ENCODE measurements around the gene ORAI3. TPM values are rescaled to one million over a fixed set of nuclear protein-coding genes. Genes with fewer than 3 reads are reported as not detected.

Gene ORAI3
- polyA plus RNA-seq, 2 of the 4 experiments (the other 2 are of a cell fraction), result 10.5 to 14.1 TPM

GRCh38 chr16:30957456-30958174, 8.7 kb downstream of the ORAI3 start, which contains the start of gene SETD1A:
TSS of gene SETD1A (plus strand) at chr16:30957754. CDS start at chr16:30958732, 978 bp downstream.
- 5% methylated on average over 12 of the region's 85 CpGs for WGBS (ENCODE audit: missing lambda C conversion rate)
- FAIRE-seq (no peak), ATAC-seq (peak; percentile 79 to 85), DNase-seq (ENCODE audit: low read depth in 1 of 2, low spot score in 1 of 2) (peak; percentile 91 to 98)
- peak within 1 kb of the TSS; percentile 92 for H3K4me2 ChIP-seq
- no peak for TF ChIP-seq SREBF2 (IDR thresholded peaks at IDR 0.05)
- TF ChIP-seq POLR2A (IDR thresholded peaks at IDR 0.05; ENCODE audit: low read length), result peak; percentile 38
- peak; percentile 80; the same call in 1 of the 2 replicates for TF ChIP-seq MAZ (IDR thresholded peaks at IDR 0.05; ENCODE audit: borderline replicate concordance, low read depth, low read length)
- no peak for TF ChIP-seq NR3C1 (IDR thresholded peaks at IDR 0.05)
- peak; percentile 48; the same call in 1 of the 2 replicates for TF ChIP-seq MYC (IDR thresholded peaks at IDR 0.05; ENCODE audit: borderline replicate concordance, low read length)
- TF ChIP-seq BCL3 (IDR thresholded peaks at IDR 0.05), result peak; percentile 50; the same call in 1 of the 3 replicates
- no peak for TF ChIP-seq GATA3 (IDR thresholded peaks at IDR 0.05; ENCODE audit: borderline replicate concordance)
- TF ChIP-seq KDM5A (IDR thresholded peaks at IDR 0.05), result peak; percentile 54
- TF ChIP-seq JUN (IDR thresholded peaks at IDR 0.05), result peak; percentile 49 to 63; a peak in 3 of 5 replicates
- TF ChIP-seq, protein P1, sequence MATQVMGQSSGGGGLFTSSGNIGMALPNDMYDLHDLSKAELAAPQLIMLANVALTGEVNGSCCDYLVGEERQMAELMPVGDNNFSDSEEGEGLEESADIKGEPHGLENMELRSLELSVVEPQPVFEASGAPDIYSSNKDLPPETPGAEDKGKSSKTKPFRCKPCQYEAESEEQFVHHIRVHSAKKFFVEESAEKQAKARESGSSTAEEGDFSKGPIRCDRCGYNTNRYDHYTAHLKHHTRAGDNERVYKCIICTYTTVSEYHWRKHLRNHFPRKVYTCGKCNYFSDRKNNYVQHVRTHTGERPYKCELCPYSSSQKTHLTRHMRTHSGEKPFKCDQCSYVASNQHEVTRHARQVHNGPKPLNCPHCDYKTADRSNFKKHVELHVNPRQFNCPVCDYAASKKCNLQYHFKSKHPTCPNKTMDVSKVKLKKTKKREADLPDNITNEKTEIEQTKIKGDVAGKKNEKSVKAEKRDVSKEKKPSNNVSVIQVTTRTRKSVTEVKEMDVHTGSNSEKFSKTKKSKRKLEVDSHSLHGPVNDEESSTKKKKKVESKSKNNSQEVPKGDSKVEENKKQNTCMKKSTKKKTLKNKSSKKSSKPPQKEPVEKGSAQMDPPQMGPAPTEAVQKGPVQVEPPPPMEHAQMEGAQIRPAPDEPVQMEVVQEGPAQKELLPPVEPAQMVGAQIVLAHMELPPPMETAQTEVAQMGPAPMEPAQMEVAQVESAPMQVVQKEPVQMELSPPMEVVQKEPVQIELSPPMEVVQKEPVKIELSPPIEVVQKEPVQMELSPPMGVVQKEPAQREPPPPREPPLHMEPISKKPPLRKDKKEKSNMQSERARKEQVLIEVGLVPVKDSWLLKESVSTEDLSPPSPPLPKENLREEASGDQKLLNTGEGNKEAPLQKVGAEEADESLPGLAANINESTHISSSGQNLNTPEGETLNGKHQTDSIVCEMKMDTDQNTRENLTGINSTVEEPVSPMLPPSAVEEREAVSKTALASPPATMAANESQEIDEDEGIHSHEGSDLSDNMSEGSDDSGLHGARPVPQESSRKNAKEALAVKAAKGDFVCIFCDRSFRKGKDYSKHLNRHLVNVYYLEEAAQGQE (IDR thresholded peaks at IDR 0.05), result no peak; the same call in 1 of the 2 replicates
- TF ChIP-seq CHD2 (IDR thresholded peaks at IDR 0.05; ENCODE audit: low read length, partially characterized antibody), result no peak
- TF ChIP-seq, protein P2, sequence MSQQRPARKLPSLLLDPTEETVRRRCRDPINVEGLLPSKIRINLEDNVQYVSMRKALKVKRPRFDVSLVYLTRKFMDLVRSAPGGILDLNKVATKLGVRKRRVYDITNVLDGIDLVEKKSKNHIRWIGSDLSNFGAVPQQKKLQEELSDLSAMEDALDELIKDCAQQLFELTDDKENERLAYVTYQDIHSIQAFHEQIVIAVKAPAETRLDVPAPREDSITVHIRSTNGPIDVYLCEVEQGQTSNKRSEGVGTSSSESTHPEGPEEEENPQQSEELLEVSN (IDR thresholded peaks at IDR 0.05; ENCODE audit: borderline replicate concordance, low read depth), result peak; percentile 67; the same call in 1 of the 2 replicates
- no peak for TF ChIP-seq HOXA7 (CRISPR knock-in tag; IDR thresholded peaks at IDR 0.05)
- TF ChIP-seq SMC3 (IDR thresholded peaks at IDR 0.05), result no peak
- TF ChIP-seq, protein P3, sequence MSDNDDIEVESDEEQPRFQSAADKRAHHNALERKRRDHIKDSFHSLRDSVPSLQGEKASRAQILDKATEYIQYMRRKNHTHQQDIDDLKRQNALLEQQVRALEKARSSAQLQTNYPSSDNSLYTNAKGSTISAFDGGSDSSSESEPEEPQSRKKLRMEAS (IDR thresholded peaks at IDR 0.05), result peak; percentile 76
- no peak for TF ChIP-seq CHD4 (IDR thresholded peaks at IDR 0.05; ENCODE audit: borderline replicate concordance)
- no peak for TF ChIP-seq FOSL2 (IDR thresholded peaks at IDR 0.05)
- TF ChIP-seq FOSL2 (CRISPR knock-in tag; IDR thresholded peaks at IDR 0.05), result no peak; the same call in 1 of the 2 replicates
- no peak for TF ChIP-seq FOSB (CRISPR knock-in tag; IDR thresholded peaks at IDR 0.05)
- TF ChIP-seq PHF8 (IDR thresholded peaks at IDR 0.05; ENCODE audit: borderline replicate concordance, low read depth), result 0 out of 2 replicates have a peak, but pooled peaks have one; percentile 31
- TF ChIP-seq JUNB (IDR thresholded peaks at IDR 0.05), result no peak
- TF ChIP-seq EHF (CRISPR knock-in tag; IDR thresholded peaks at IDR 0.05), result no peak
- TF ChIP-seq KDM1A (IDR thresholded peaks at IDR 0.05; ENCODE audit: low read depth), result no peak
- ChIA-PET POLR2A (interaction anchor here (0.6 to 1.6 kb wide), 6 partner anchors 13 to 485 kb away, joined by 3 to 5 read pairs (median 4); partner anchors contain the start of genes KAT8, ZNF646, ZNF668 and ZNF843), CTCF (interaction anchor here (0.6 to 1.0 kb wide), 4 partner anchors 9 to 77 kb away, joined by 3 read pairs; no protein-coding TSS in a partner anchor)
- H3K9me3 ChIP-seq, result no peaks in the 10 kb centered on the region
- peaks cover 22% of the 10 kb centered on the region for H3K4me1 ChIP-seq
- peak within 1 kb of the TSS; percentile 77 for H3K4me3 ChIP-seq
- H3K27ac ChIP-seq, result peak within 1 kb of the TSS; percentile 98 to 100
